ENCODE measurements around the gene RPAP3. TPM values are rescaled to one million over a fixed set of nuclear protein-coding genes. Genes with fewer than 3 reads are reported as not detected.
A peak's percentile ranks its signal among the peaks of the same experiment; 100 is the strongest.

Gene RPAP3
- total RNA-seq, 4 donors from 2014 or later: 11.7 to 25.5 (median 19.4) TPM

- TF ChIP-seq POLR2AphosphoS5 (IDR thresholded peaks at IDR 0.05): no peak
- TF ChIP-seq EP300 (IDR thresholded peaks at IDR 0.05): no peak
- Histone ChIP-seq H3K27me3 (no peaks in the 10 kb centered on the region), H3K36me3 (peaks cover 10% of the 10 kb centered on the region), H3K9me3 (no peaks in the 10 kb centered on the region), H3K27ac (no peak overlapping the region), H3K4me1 (peaks cover 25% of the 10 kb centered on the region), H3K4me3 (peak overlapping the region; percentile 100)
- WGBS: 89% methylated on average over 9 of the region's 9 CpGs
- DNase-seq (ENCODE audit: low spot score in 2 of 2): no peak
Observed at GRCh38 chr12:47704719-47705118, 1.1 kb downstream of the RPAP3 start.

- Histone ChIP-seq H3K4me1 (peaks cover 9% of the 10 kb centered on the region), H3K36me3 (peaks cover 35% of the 10 kb centered on the region), H3K27me3 (no peaks in the 10 kb centered on the region), H3K27ac (no peak overlapping the region), H3K4me3 (no peak overlapping the region), H3K9me3 (no peaks in the 10 kb centered on the region)
- no peak for DNase-seq (ENCODE audit: low spot score in 2 of 2)
- TF ChIP-seq POLR2AphosphoS5 (IDR thresholded peaks at IDR 0.05): no peak
- no peak for TF ChIP-seq POLR2A (IDR thresholded peaks at IDR 0.05)
- TF ChIP-seq EP300 (IDR thresholded peaks at IDR 0.05): no peak
- TF ChIP-seq CTCF (IDR thresholded peaks at IDR 0.05): no peak
- whole genome bisulfite sequencing: 95% methylated on average over 2 of the region's 2 CpGs
Observed at GRCh38 chr12:47700263-47700662, 5.6 kb downstream of the RPAP3 start.

GRCh38 chr12:47698631-47699030 lies 7.2 kb downstream of the RPAP3 start:
- no peak overlapping the region for H3K27ac ChIP-seq
- no peaks in the 10 kb centered on the region for H3K9me3 ChIP-seq
- H3K36me3 ChIP-seq: peaks cover 40% of the 10 kb centered on the region
- no peak overlapping the region for H3K4me3 ChIP-seq
- H3K27me3 ChIP-seq: no peaks in the 10 kb centered on the region
- H3K4me1 ChIP-seq: no peaks in the 10 kb centered on the region
- 97% methylated on average over 7 of the region's 7 CpGs for WGBS
- TF ChIP-seq CTCF (IDR thresholded peaks at IDR 0.05) (no peak), POLR2A (IDR thresholded peaks at IDR 0.05) (no peak), POLR2AphosphoS5 (IDR thresholded peaks at IDR 0.05) (no peak), EP300 (IDR thresholded peaks at IDR 0.05) (no peak)
- DNase-seq (ENCODE audit: low spot score in 2 of 2): no peak

GRCh38 chr12:47698055-47698454 lies 7.8 kb downstream of the RPAP3 start:
- H3K27ac ChIP-seq: no peak overlapping the region
- no peak overlapping the region for H3K4me3 ChIP-seq
- no peaks in the 10 kb centered on the region for H3K4me1 ChIP-seq
- DNase-seq (ENCODE audit: low spot score in 2 of 2): no peak
- TF ChIP-seq EP300 (IDR thresholded peaks at IDR 0.05): no peak
- TF ChIP-seq CTCF (IDR thresholded peaks at IDR 0.05): no peak
- no peak for TF ChIP-seq POLR2A (IDR thresholded peaks at IDR 0.05)
- TF ChIP-seq POLR2AphosphoS5 (IDR thresholded peaks at IDR 0.05): no peak
- H3K9me3 ChIP-seq: no peaks in the 10 kb centered on the region
- H3K27me3 ChIP-seq: no peaks in the 10 kb centered on the region
- WGBS: 79% methylated on average over 4 of the region's 4 CpGs
- peaks cover 43% of the 10 kb centered on the region for H3K36me3 ChIP-seq

- no peak overlapping the region for H3K27ac ChIP-seq
- H3K4me1 ChIP-seq: no peaks in the 10 kb centered on the region
- WGBS: 90% methylated on average over 2 of the region's 2 CpGs
- no peak for TF ChIP-seq POLR2A (IDR thresholded peaks at IDR 0.05)
- TF ChIP-seq EP300 (IDR thresholded peaks at IDR 0.05): no peak
- no peak for TF ChIP-seq CTCF (IDR thresholded peaks at IDR 0.05)
- no peak for TF ChIP-seq POLR2AphosphoS5 (IDR thresholded peaks at IDR 0.05)
- DNase-seq (ENCODE audit: low spot score in 2 of 2): no peak
- no peaks in the 10 kb centered on the region for H3K9me3 ChIP-seq
- no peaks in the 10 kb centered on the region for H3K27me3 ChIP-seq
- H3K4me3 ChIP-seq: no peak overlapping the region
- peaks cover 35% of the 10 kb centered on the region for H3K36me3 ChIP-seq
Observed at GRCh38 chr12:47689215-47689614, 16.6 kb downstream of the RPAP3 start.

- WGBS: 94% methylated on average over 3 of the region's 3 CpGs
- no peak for TF ChIP-seq EP300 (IDR thresholded peaks at IDR 0.05)
- no peak for TF ChIP-seq POLR2AphosphoS5 (IDR thresholded peaks at IDR 0.05)
- no peak for TF ChIP-seq CTCF (IDR thresholded peaks at IDR 0.05)
- no peak for TF ChIP-seq POLR2A (IDR thresholded peaks at IDR 0.05)
- H3K36me3 ChIP-seq: peaks cover 33% of the 10 kb centered on the region
Observed at GRCh38 chr12:47687636-47688035, 18.2 kb downstream of the RPAP3 start.

More at GRCh38 chr12:47687636-47688035, 18.2 kb downstream of the RPAP3 start:
- Histone ChIP-seq H3K4me3 (no peak overlapping the region), H3K9me3 (no peaks in the 10 kb centered on the region), H3K4me1 (no peaks in the 10 kb centered on the region), H3K27me3 (no peaks in the 10 kb centered on the region), H3K27ac (no peak overlapping the region)
- DNase-seq (ENCODE audit: low spot score in 2 of 2): no peak

All from suprapubic skin (tissue), 4 donors.